K562 (cell line): ENCODE measurements around the gene TCF3. TPM values are rescaled to one million over a fixed set of nuclear protein-coding genes. Genes with fewer than 3 reads are reported as not detected.

Source experiments
- ATAC-seq: fragments of 200-7000 bp; cut with Tn5 transposase; 3 replicates; pipeline ENCODE4 v1.9.1; 2020; ENCODE audit warnings: moderate library complexity
- BruUV-seq: library from RNA; stranded (reverse); fragments of 400-500 nt; replicated peaks from 2 replicates; lab custom pipeline; 2021; lab: Mats Ljungman, UMichigan
- CTCF ChIA-PET: fragments of 300-600 bp; formaldehyde crosslinking; extraction: SDS; loops from one replicate; lab custom pipeline; 2021; ENCODE audit warnings: low intra/inter-chr PET ratio; lab: Yijun Ruan, JAX
- POLR2A ChIA-PET: fragments of 300-600, 350-650 bp; sonication (Branson Sonifier 250); formaldehyde crosslinking; extraction: SDS; loops from one replicate; lab custom pipeline; 2021; ENCODE audit warnings: antibody characterized with exemption, inconsistent platforms; lab: Yijun Ruan, JAX
- DNase-seq, 4 experiments: peaks; one replicate each; pipeline versions ENCODE4 v3.0.0 to v3.0.0-alpha.2; 2011 to 2018; ENCODE audit warnings: low spot score in 3 of 4, mixed read lengths in 3 of 4; ENCODE audit errors: extremely low read depth in 1 of 4
- FAIRE-seq: peaks from 2 replicates; lab custom pipeline; 2011; peaks lifted over from hg19 to GRCh38; lab: Jason Lieb, UNC
- H2AFZ ChIP-seq: 2 replicates; pipeline ENCODE4 v1.6.0; 2011; ENCODE audit warnings: low read depth, low read length, control low read depth, inconsistent platforms
- H3K27ac ChIP-seq: fragments of 200-600 bp; 3 replicates; pipeline ENCODE4 v1.8.0; 2011; ENCODE audit warnings: low read depth, mild to moderate bottlenecking, control low read depth, inconsistent platforms, low read length, moderate library complexity, mixed read lengths; ENCODE audit errors: extremely low read depth
- H3K27me3 ChIP-seq, 2 experiments: fragments of 300-600 bp in 1 of 2; 2 replicates in 1 of 2; 3 replicates in 1 of 2; pipeline versions ENCODE4 v1.6.0 to v1.8.0; 2011; ENCODE audit warnings: inconsistent platforms in 2 of 2, low read length in 2 of 2, mild to moderate bottlenecking in 1 of 2, mixed read lengths in 1 of 2, moderate library complexity in 1 of 2; ENCODE audit not compliant: control insufficient read depth in 2 of 2, insufficient read depth in 2 of 2
- H3K36me3 ChIP-seq: fragments of 300-600 bp; 3 replicates; pipeline ENCODE4 v1.8.0; 2011; ENCODE audit warnings: mild to moderate bottlenecking, low read length, inconsistent platforms; ENCODE audit not compliant: control insufficient read depth, insufficient read depth
- H3K4me1 ChIP-seq, 2 experiments: fragments of 200-600 bp in 1 of 2; replicated peaks in 1 of 2; 2 replicates in 1 of 2; 3 replicates in 1 of 2; pipeline versions ENCODE4 v1.5.1 to v1.8.0; 2011; ENCODE audit warnings: inconsistent platforms in 2 of 2, low read length in 2 of 2, mild to moderate bottlenecking in 1 of 2, mixed read lengths in 1 of 2, moderate library complexity in 1 of 2; ENCODE audit not compliant: control insufficient read depth in 2 of 2, insufficient read depth in 2 of 2
- H3K4me2 ChIP-seq: 2 replicates; pipeline ENCODE4 v1.6.1; 2011; ENCODE audit warnings: low read length, control low read depth, inconsistent platforms, mixed read lengths; ENCODE audit not compliant: insufficient read depth
- H3K4me3 ChIP-seq: fragments of 200-600 bp; sonication (generic), shearing (Covaris generic); 2 replicates; pipeline ENCODE4 v1.5.1; 2016; ENCODE audit warnings: control low read depth, inconsistent platforms
- H3K79me2 ChIP-seq: fragments of 200-600 bp; 3 replicates; pipeline ENCODE4 v1.8.0; 2011; ENCODE audit warnings: low read length, inconsistent platforms; ENCODE audit not compliant: control insufficient read depth, insufficient read depth
- H3K9ac ChIP-seq, 2 experiments: 2 replicates each; pipeline versions ENCODE4 v1.6.0 to v1.6.1; 2011; ENCODE audit warnings: low read depth in 2 of 2, low read length in 2 of 2, control low read depth in 1 of 2, inconsistent platforms in 1 of 2, mild to moderate bottlenecking in 1 of 2, mixed read lengths in 1 of 2; ENCODE audit not compliant: insufficient read depth in 1 of 2
- H3K9me1 ChIP-seq: one replicate; pipeline ENCODE4 v1.6.0; 2011; ENCODE audit warnings: inconsistent platforms, mild to moderate bottlenecking, low read length, moderate library complexity; ENCODE audit not compliant: control insufficient read depth, insufficient read depth
- H3K9me3 ChIP-seq: replicated peaks from 2 replicates; pipeline ENCODE4 v1.5.1; 2011; ENCODE audit warnings: low read depth, low read length, inconsistent platforms; ENCODE audit not compliant: control insufficient read depth, insufficient read depth
- H4K20me1 ChIP-seq: replicated peaks from 2 replicates; pipeline ENCODE4 v1.6.1; 2011; ENCODE audit warnings: low read length, inconsistent platforms, mixed read lengths; ENCODE audit not compliant: control insufficient read depth, insufficient read depth
- ELF2 ChIP-seq: fragments of 250-450 bp; sonication (Bioruptor Pico); IDR thresholded peaks from 2 replicates; pipeline ENCODE4 v1.5.0; 2021; ENCODE audit warnings: mild to moderate bottlenecking
- GABPB2 ChIP-seq: fragments of 250-450 bp; sonication (Bioruptor Pico); conservative IDR thresholded peaks from 2 replicates; pipeline ENCODE4 v1.5.1; 2021; ENCODE audit warnings: mild to moderate bottlenecking
- HSF4 ChIP-seq: fragments of 250-450 bp; sonication (Bioruptor Pico); IDR thresholded peaks from 2 replicates; pipeline ENCODE4 v2.1.2; 2022; ENCODE audit warnings: mild to moderate bottlenecking, moderate library complexity, borderline replicate concordance
- NCOA1 ChIP-seq: fragments of 450-650 bp; IDR thresholded peaks from 2 replicates; pipeline ENCODE4 v1.6.1; 2016; ENCODE audit warnings: low read depth
- NFIC ChIP-seq: fragments of 450-650 bp; IDR thresholded peaks from 2 replicates; pipeline ENCODE4 v1.6.1; 2017; ENCODE audit warnings: mild to moderate bottlenecking, inconsistent platforms
- RB1 ChIP-seq: fragments of 450-650 bp; IDR thresholded peaks from 2 replicates; pipeline ENCODE4 v1.6.1; 2017; ENCODE audit warnings: low read depth, mild to moderate bottlenecking
- SMARCA5 ChIP-seq: fragments of 450-650 bp; IDR thresholded peaks from 2 replicates; pipeline ENCODE4 v1.6.1; 2016
- ZNF165 ChIP-seq: fragments of 250-450 bp; sonication (Bioruptor Pico); IDR thresholded peaks from 2 replicates; pipeline ENCODE4 v1.4.0; 2020; ENCODE audit warnings: borderline replicate concordance
- ZNF41 ChIP-seq: fragments of 250-450 bp; sonication (Bioruptor Pico); conservative IDR thresholded peaks from 2 replicates; pipeline ENCODE4 v1.4.0; 2020; ENCODE audit warnings: mild to moderate bottlenecking
- WGBS: fragments of 100-300 bp; shearing (Covaris generic); methylation state at CpG from one replicate; pipeline ENCODE4 v1.1.6; 2016; ENCODE audit warnings: low coverage, mixed read lengths; ENCODE audit not compliant: insufficient coverage; ENCODE audit errors: missing lambda C conversion rate; 5-methylcytosine and 5-hydroxymethylcytosine counted together
- in situ Hi-C: fragments of 300-500 bp; cut with MboI; formaldehyde crosslinking; loops from 4 replicates; pipeline ENCODE4 v1.15.0; 2018; ENCODE audit warnings: inconsistent platforms, mixed read lengths
- intact Hi-C: fragments of 100-400 bp; cut with micrococcal nuclease; formaldehyde crosslinking; loops from 2 replicates; pipeline ENCODE4 v1.14.2; 2022
- polyA plus RNA-seq, 8 experiments: library from polyadenylated mRNA; depleted of rRNA in 4 of 8; stranded (reverse) in 5 of 8; unstranded in 3 of 8; fragments of >200 nt; fragmentation: Nextera tagmentation in 2 of 8; fragmentation: Illumina TruSeq in 1 of 8; extraction: Ambion mirVana in 2 of 8; extraction: Trizol in 1 of 8; gene quantifications; 2 replicates each; pipeline versions ENCODE4 v1.2.1 to v1.2.3, GENCODE V29; 2011 to 2014; ENCODE audit warnings: inconsistent platforms in 1 of 8, missing spikeins in 1 of 8
- total RNA-seq, 7 experiments: library from RNA; depleted of rRNA in 6 of 7; stranded (reverse); fragments of >200 nt in 6 of 7; fragmentation: Illumina TruSeq in 2 of 7; extraction: Trizol in 2 of 7; gene quantifications; 2 replicates each; pipeline versions ENCODE4 v1.2.1 to v1.2.3, GENCODE V29; 2011 to 2021; ENCODE audit warnings: low replicate concordance in 1 of 7

The TCF3 gene
- total and polyA plus RNA-seq, 9 of the 15 experiments (the other 6 are each of a cell fraction or from before 2014, with no cell fraction given) = 5.6 to 259 (median 84.0) TPM

GRCh38 chr19:1699998-1700732 lies 47.8 kb upstream of the TCF3 start:
- Histone ChIP-seq H3K4me1 (peaks cover 0 to 33% of the 10 kb centered on the region in 2 experiments; a peak in 1 of 5 replicates), H3K27me3 (peaks cover 17 to 38% of the 10 kb centered on the region in 2 experiments; a peak in 4 of 5 replicates), H3K36me3 (no peaks in the 10 kb centered on the region), H3K79me2 (no peaks in the 10 kb centered on the region), H2AFZ (no peak overlapping the region), H3K4me2 (no peak overlapping the region), H3K4me3 (no peak overlapping the region), H3K9me1 (no peaks in the 10 kb centered on the region), H3K9me3 (peaks cover 8% of the 10 kb centered on the region; the same call in 1 of the 2 replicates), H3K9ac (0 out of 4 replicates have a peak overlapping the region, but pooled peaks of 1 of the 2 experiments have one; percentile 52), H4K20me1 (no peaks in the 10 kb centered on the region; the same call in 1 of the 2 replicates), H3K27ac (no peak overlapping the region)
- TF ChIP-seq ZNF165 (CRISPR knock-in tag) (no peak), ELF2 (CRISPR knock-in tag) (no peak), RB1 (no peak), NCOA1 (no peak), NFIC (peak; percentile 85), HSF4 (CRISPR knock-in tag) (no peak), ZNF41 (CRISPR knock-in tag) (peak; percentile 47; the same call in 1 of the 2 replicates), SMARCA5 (no peak), GABPB2 (no peak)
- ATAC-seq (no peak), FAIRE-seq (no peak), DNase-seq (peak in 1 of 4 experiments; percentile 32)
- CTCF ChIA-PET = no interaction called here
- BruUV-seq = no TSS peak
- intact Hi-C loops (no loop called here), in situ Hi-C loops (no loop called here)
- 6% methylated on average over 29 of the region's 31 CpGs for WGBS
- POLR2A ChIA-PET = no interaction called here
